ENCODE results near the gene CFAP97D2. TPM values are rescaled to one million over a fixed set of nuclear protein-coding genes. Genes with fewer than 3 reads are reported as not detected.

The CFAP97D2 gene
- polyA plus RNA-seq, 1 of the 3 experiments (the other 2 are of a cell fraction), result not detected

GRCh38 chr13:114141261-114141996 lies 37.6 kb upstream of the CFAP97D2 start:
- H3K36me3 ChIP-seq (replicated peaks in 1 of 2; ENCODE audit: control insufficient read depth in 1 of 2, insufficient read depth in 2 of 2, low read length in 1 of 2), result no peaks in the 10 kb centered on the region
- no peak overlapping the region for H3K27ac ChIP-seq (ENCODE audit: low read depth in 2 of 2, low read length in 1 of 2)
- 77% methylated on average over 15 of the region's 15 CpGs for WGBS (ENCODE audit: low lambda C conversion rate)
- no peaks in the 10 kb centered on the region for H3K79me2 ChIP-seq (ENCODE audit: insufficient read depth)
- peaks cover 4% of the 10 kb centered on the region for H3F3A ChIP-seq (replicated peaks; ENCODE audit: insufficient read depth)
- ChIA-PET POLR2A (no interaction called here), CTCF (no interaction called here)
- no peaks in the 10 kb centered on the region for H3K27me3 ChIP-seq (ENCODE audit: insufficient read depth)
- H3K9me3 ChIP-seq, result no peaks in the 10 kb centered on the region
- no peaks in the 10 kb centered on the region for H3K9me2 ChIP-seq
- H2AFZ ChIP-seq (ENCODE audit: low read depth), result no peak overlapping the region
- H3K4me3 ChIP-seq (ENCODE audit: low read depth in 2 of 2, low read length in 1 of 2), result no peak overlapping the region
- TF ChIP-seq RCOR1 (IDR thresholded peaks at IDR 0.05; ENCODE audit: low read length) (no peak), TAF1 (IDR thresholded peaks at IDR 0.05; ENCODE audit: borderline replicate concordance, low read depth, low read length) (no peak), NRF1 (IDR thresholded peaks at IDR 0.05; ENCODE audit: low read depth, low read length) (no peak), SIN3A (IDR thresholded peaks at IDR 0.05; ENCODE audit: borderline replicate concordance, low read depth, low read length) (no peak), YY1 (IDR thresholded peaks at IDR 0.05; ENCODE audit: low read depth) (no peak), MXI1 (IDR thresholded peaks at IDR 0.05; ENCODE audit: low read depth, low read length) (no peak), TEAD4 (IDR thresholded peaks at IDR 0.05; ENCODE audit: borderline replicate concordance, insufficient read depth) (no peak), FOXM1 (IDR thresholded peaks at IDR 0.05; ENCODE audit: low read depth) (no peak), RAD21 (IDR thresholded peaks at IDR 0.05; ENCODE audit: low read length) (no peak), ELF1 (IDR thresholded peaks at IDR 0.05) (no peak), FOXJ3 (CRISPR knock-in tag; IDR thresholded peaks at IDR 0.05) (no peak), EZH2phosphoT487 (IDR thresholded peaks at IDR 0.05; ENCODE audit: borderline replicate concordance, low read depth) (no peak), RXRA (IDR thresholded peaks at IDR 0.05; ENCODE audit: borderline replicate concordance, low read depth) (no peak), CHD2 (IDR thresholded peaks at IDR 0.05; ENCODE audit: low read length, partially characterized antibody) (no peak), ZBTB33 (IDR thresholded peaks at IDR 0.05; ENCODE audit: borderline replicate concordance, low read depth) (no peak), JUND (IDR thresholded peaks at IDR 0.05) (no peak), GABPA (IDR thresholded peaks at IDR 0.05; ENCODE audit: low read depth) (no peak), USF1 (IDR thresholded peaks at IDR 0.05; ENCODE audit: borderline replicate concordance, low read depth) (no peak)
- TF ChIP-seq, protein P1, sequence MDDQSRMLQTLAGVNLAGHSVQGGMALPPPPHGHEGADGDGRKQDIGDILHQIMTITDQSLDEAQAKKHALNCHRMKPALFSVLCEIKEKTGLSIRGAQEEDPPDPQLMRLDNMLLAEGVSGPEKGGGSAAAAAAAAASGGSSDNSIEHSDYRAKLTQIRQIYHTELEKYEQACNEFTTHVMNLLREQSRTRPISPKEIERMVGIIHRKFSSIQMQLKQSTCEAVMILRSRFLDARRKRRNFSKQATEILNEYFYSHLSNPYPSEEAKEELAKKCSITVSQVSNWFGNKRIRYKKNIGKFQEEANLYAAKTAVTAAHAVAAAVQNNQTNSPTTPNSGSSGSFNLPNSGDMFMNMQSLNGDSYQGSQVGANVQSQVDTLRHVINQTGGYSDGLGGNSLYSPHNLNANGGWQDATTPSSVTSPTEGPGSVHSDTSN (IDR thresholded peaks at IDR 0.05), result no peak
- TF ChIP-seq, protein P2, sequence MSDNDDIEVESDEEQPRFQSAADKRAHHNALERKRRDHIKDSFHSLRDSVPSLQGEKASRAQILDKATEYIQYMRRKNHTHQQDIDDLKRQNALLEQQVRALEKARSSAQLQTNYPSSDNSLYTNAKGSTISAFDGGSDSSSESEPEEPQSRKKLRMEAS (IDR thresholded peaks at IDR 0.05; ENCODE audit: low read depth), result no peak
- no peak for DNase-seq
- H3K4me2 ChIP-seq, result no peak overlapping the region
- peaks cover 0 to 18% of the 10 kb centered on the region in 2 experiments; a peak in 1 of 4 replicates for H3K4me1 ChIP-seq (ENCODE audit: control insufficient read depth in 1 of 2, insufficient read depth in 2 of 2, low read depth in 1 of 2, low read length in 1 of 2)
- H4K20me1 ChIP-seq (ENCODE audit: insufficient read depth), result no peaks in the 10 kb centered on the region
- H3K9ac ChIP-seq, result no peak overlapping the region
